HepG2 (cell line): ENCODE results near the gene PTPN18. TPM values are rescaled to one million over a fixed set of nuclear protein-coding genes. Genes with fewer than 3 reads are reported as not detected.

Source experiments
- ATF3 ChIP-seq: sonication (generic); formaldehyde crosslinking; IDR thresholded peaks from 2 replicates; pipeline ENCODE4 v1.4.0; 2020; ENCODE audit warnings: missing genetic modification reagents
- BCL3 ChIP-seq: sonication (generic); formaldehyde crosslinking; IDR thresholded peaks from 2 replicates; pipeline ENCODE4 v1.5.1; 2020; ENCODE audit warnings: mild to moderate bottlenecking, missing genetic modification reagents, moderate library complexity
- CENPBD1 ChIP-seq: sonication (generic); formaldehyde crosslinking; IDR thresholded peaks from 2 replicates; pipeline ENCODE4 v1.8.0; 2022; ENCODE audit warnings: missing genetic modification reagents, low read depth, mild to moderate bottlenecking, borderline replicate concordance
- E2F2 ChIP-seq: sonication (generic); formaldehyde crosslinking; IDR thresholded peaks from 2 replicates; pipeline ENCODE4 v1.4.0; 2020; ENCODE audit warnings: missing genetic modification reagents, borderline replicate concordance
- FOXO4 ChIP-seq: sonication (generic); formaldehyde crosslinking; conservative IDR thresholded peaks from 2 replicates; pipeline ENCODE4 v1.8.1; 2023; ENCODE audit warnings: missing genetic modification reagents
- KLF9 ChIP-seq: IDR thresholded peaks from 2 replicates; pipeline ENCODE4 v1.6.1; 2016; ENCODE audit warnings: low read depth
- PHB2 ChIP-seq: fragments of 450-650 bp; IDR thresholded peaks from 2 replicates; pipeline ENCODE4 v1.6.1; 2018; ENCODE audit not compliant: partially characterized antibody
- SALL2 ChIP-seq: sonication (generic); formaldehyde crosslinking; IDR thresholded peaks from 2 replicates; pipeline ENCODE4 v1.8.1; 2023; ENCODE audit warnings: mild to moderate bottlenecking, missing genetic modification reagents, inconsistent platforms
- ZBTB34 ChIP-seq: sonication (generic); formaldehyde crosslinking; IDR thresholded peaks from 2 replicates; pipeline ENCODE4 v1.8.0; 2022; ENCODE audit warnings: mild to moderate bottlenecking, missing genetic modification reagents
- ZBTB7B ChIP-seq: sonication (generic); formaldehyde crosslinking; IDR thresholded peaks from 2 replicates; pipeline ENCODE4 v1.4.0; 2020; ENCODE audit warnings: missing genetic modification reagents
- ZBTB8A ChIP-seq: sonication (generic); formaldehyde crosslinking; IDR thresholded peaks from 2 replicates; pipeline ENCODE4 v1.4.0; 2020; ENCODE audit warnings: mild to moderate bottlenecking, low read depth, missing genetic modification reagents, borderline replicate concordance
- ZNF251 ChIP-seq: sonication (generic); formaldehyde crosslinking; IDR thresholded peaks from 2 replicates; pipeline ENCODE4 v1.9.0; 2021; ENCODE audit warnings: mild to moderate bottlenecking, missing genetic modification reagents
- ZNF414 ChIP-seq: sonication (generic); formaldehyde crosslinking; IDR thresholded peaks from 2 replicates; pipeline ENCODE4 v1.5.0; 2020; ENCODE audit warnings: missing genetic modification reagents
- ZNF451 ChIP-seq: sonication (generic); formaldehyde crosslinking; IDR thresholded peaks from 2 replicates; pipeline ENCODE4 v1.5.0; 2020; ENCODE audit warnings: mild to moderate bottlenecking, missing genetic modification reagents
- ZNF576 ChIP-seq: sonication (generic); formaldehyde crosslinking; IDR thresholded peaks from 2 replicates; pipeline ENCODE4 v1.4.0; 2020; ENCODE audit warnings: mild to moderate bottlenecking, missing genetic modification reagents
- ZNF589 ChIP-seq: sonication (generic); formaldehyde crosslinking; conservative IDR thresholded peaks from 2 replicates; pipeline ENCODE4 v1.8.0; 2022; ENCODE audit warnings: mild to moderate bottlenecking, moderate library complexity, missing genetic modification reagents
- ZNF619 ChIP-seq: sonication (generic); formaldehyde crosslinking; IDR thresholded peaks from 2 replicates; pipeline ENCODE4 v1.4.0; 2020; ENCODE audit warnings: mild to moderate bottlenecking, missing genetic modification reagents
- ZNF660 ChIP-seq: sonication (generic); formaldehyde crosslinking; IDR thresholded peaks from 2 replicates; pipeline ENCODE4 v1.5.1; 2020; ENCODE audit warnings: mild to moderate bottlenecking, low read depth, missing genetic modification reagents, borderline replicate concordance
- ZNF772 ChIP-seq: sonication (generic); formaldehyde crosslinking; IDR thresholded peaks from 2 replicates; pipeline ENCODE4 v1.5.0; 2020; ENCODE audit warnings: mild to moderate bottlenecking, missing genetic modification reagents
- ZNF781 ChIP-seq: sonication (generic); formaldehyde crosslinking; IDR thresholded peaks from 2 replicates; pipeline ENCODE4 v1.5.1; 2020; ENCODE audit warnings: borderline replicate concordance, mild to moderate bottlenecking, missing genetic modification reagents; ENCODE audit errors: not compliant biosample characterization
- ZSCAN20 ChIP-seq: sonication (generic); formaldehyde crosslinking; IDR thresholded peaks from 2 replicates; pipeline ENCODE4 v1.4.0; 2020; ENCODE audit warnings: missing genetic modification reagents, mild to moderate bottlenecking, borderline replicate concordance
- polyA plus RNA-seq, 8 experiments: library from polyadenylated mRNA; depleted of rRNA in 3 of 8; stranded (reverse) in 7 of 8; unstranded in 1 of 8; fragments of >200 nt; fragmentation: Illumina TruSeq in 4 of 8; extraction: Trizol in 4 of 8; gene quantifications; 2 replicates each; pipeline versions ENCODE4 v1.2.1 to v1.2.3, GENCODE V29; 2011 to 2016; ENCODE audit warnings: low read depth in 4 of 8, missing spikeins in 1 of 8, mixed read lengths in 1 of 8; ENCODE audit not compliant: insufficient read depth in 1 of 8
- total RNA-seq, 5 experiments: library from RNA; depleted of rRNA; stranded (reverse); fragments of >200 nt; fragmentation: Illumina TruSeq; extraction: Trizol; gene quantifications; 2 replicates each; pipeline ENCODE4 v1.2.3, GENCODE V29; 2016; ENCODE audit warnings: low read depth in 1 of 5

Gene PTPN18
- total and polyA plus RNA-seq, 2 of the 13 experiments (the other 11 are each of a cell fraction or from before 2014, with no cell fraction given) = 14.8 to 39.6 TPM

GRCh38 chr2:130355172-130355577 is 681 bp upstream of the PTPN18 start (continued):
- peak; percentile 13; the same call in 1 of the 2 replicates for TF ChIP-seq BCL3 (CRISPR knock-in tag)
- 0 out of 2 replicates have a peak, but pooled peaks have one; percentile 2 for TF ChIP-seq ZNF619 (CRISPR knock-in tag)
- TF ChIP-seq ZNF781 = no peak
- no peak for TF ChIP-seq ZNF660 (CRISPR knock-in tag)
- TF ChIP-seq ATF3 = no peak
- no peak for TF ChIP-seq E2F2 (CRISPR knock-in tag)
- TF ChIP-seq ZNF414 (CRISPR knock-in tag) = 0 out of 2 replicates have a peak, but pooled peaks have one; percentile 6
- no peak for TF ChIP-seq PHB2
- TF ChIP-seq FOXO4 (CRISPR knock-in tag) = no peak
- no peak for TF ChIP-seq ZSCAN20 (CRISPR knock-in tag)
- TF ChIP-seq KLF9 = peak; percentile 17; the same call in 1 of the 2 replicates
- TF ChIP-seq ZNF772 = peak; percentile 61; the same call in 1 of the 2 replicates
- TF ChIP-seq ZNF589 (CRISPR knock-in tag) = no peak
- no peak for TF ChIP-seq ZNF576
- TF ChIP-seq ZBTB34 (CRISPR knock-in tag) = no peak
- no peak for TF ChIP-seq ZBTB7B
- TF ChIP-seq SALL2 (CRISPR knock-in tag) = peak; percentile 3; the same call in 1 of the 2 replicates
- 0 out of 2 replicates have a peak, but pooled peaks have one; percentile 16 for TF ChIP-seq ZBTB8A
- TF ChIP-seq ZNF251 (CRISPR knock-in tag) = no peak
- TF ChIP-seq CENPBD1 (CRISPR knock-in tag) = no peak
- TF ChIP-seq ZNF451 (CRISPR knock-in tag) = 0 out of 2 replicates have a peak, but pooled peaks have one; percentile 2
